Left ventricle myocardium inferior (tissue), 1 donor: ENCODE data around the gene PPM1L. TPM values are rescaled to one million over a fixed set of nuclear protein-coding genes. Genes with fewer than 3 reads are reported as not detected.

ENCODE experiments used
- DNase-seq: peaks from one replicate; pipeline ENCODE4 v3.0.0-alpha.2; 2020
- H3K27ac ChIP-seq: fragments of 200-600 bp; replicated peaks from 2 replicates; pipeline ENCODE4 v1.8.0; 2021
- H3K27me3 ChIP-seq: fragments of 200-600 bp; 2 replicates; pipeline ENCODE4 v1.8.0; 2021; ENCODE audit warnings: low read depth
- H3K36me3 ChIP-seq: fragments of 200-600 bp; 2 replicates; pipeline ENCODE4 v1.8.0; 2021
- H3K4me1 ChIP-seq: fragments of 200-600 bp; 2 replicates; pipeline ENCODE4 v1.8.0; 2021
- H3K4me3 ChIP-seq: fragments of 200-600 bp; 2 replicates; pipeline ENCODE4 v1.8.0; 2021; ENCODE audit warnings: mild to moderate bottlenecking, moderate library complexity
- H3K9me3 ChIP-seq: fragments of 200-600 bp; replicated peaks from 2 replicates; pipeline ENCODE4 v1.8.0; 2021
- intact Hi-C: fragments of 100-400 bp; cut with micrococcal nuclease; formaldehyde crosslinking; loops from one replicate; pipeline ENCODE4 v1.11.0; 2022
- total RNA-seq: library from RNA; stranded (reverse); fragmentation: NEBNext Ultra II Directional; extraction: Animal tissue kit (Norgen Biotek cat#: 25700); gene quantifications from one replicate; pipeline ENCODE4 v1.2.1, GENCODE V29; 2021
- TF ChIP-seq, protein P1 (sequence below): fragments of 200-600 bp; IDR thresholded peaks from 2 replicates; pipeline ENCODE4 v1.8.0; 2021; ENCODE audit warnings: antibody characterized with exemption, mild to moderate bottlenecking, borderline replicate concordance
- donor health status: DM: no; HTN: yes; CAD: no; lungs with severe emphysema.

The PPM1L gene
- total RNA-seq, 1 donor from 2014 or later, result 51.1 TPM

DNA sequence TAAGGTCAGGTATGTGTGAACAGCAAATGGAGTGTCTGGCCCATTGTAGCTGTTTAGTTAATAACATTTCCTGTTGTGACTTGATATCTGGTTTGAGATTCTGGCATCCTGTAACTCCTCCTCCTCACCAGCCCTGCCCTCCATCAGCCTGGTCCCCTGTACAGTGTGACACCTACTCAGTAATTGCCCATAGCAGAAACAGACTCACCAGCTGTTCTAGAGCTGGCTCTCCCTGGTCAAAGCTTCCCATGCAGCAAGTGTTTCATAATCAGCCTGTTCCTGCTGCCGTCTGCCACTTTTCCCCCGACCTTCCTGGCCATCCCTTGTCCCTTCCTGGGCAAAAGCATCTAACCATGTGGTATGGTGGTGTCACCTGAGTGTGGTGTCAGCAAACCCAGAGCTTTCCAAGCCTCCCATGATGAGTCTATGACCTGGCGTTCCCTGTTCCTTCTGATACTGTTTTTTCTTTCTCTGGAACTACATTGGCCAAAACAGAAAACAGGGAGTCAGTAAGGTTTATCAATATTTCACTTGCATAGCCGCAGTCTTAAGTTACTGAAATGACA, 293.7 kb downstream of the PPM1L start:
- H3K4me3 ChIP-seq, result no peak overlapping the region
- TF ChIP-seq, protein P1, sequence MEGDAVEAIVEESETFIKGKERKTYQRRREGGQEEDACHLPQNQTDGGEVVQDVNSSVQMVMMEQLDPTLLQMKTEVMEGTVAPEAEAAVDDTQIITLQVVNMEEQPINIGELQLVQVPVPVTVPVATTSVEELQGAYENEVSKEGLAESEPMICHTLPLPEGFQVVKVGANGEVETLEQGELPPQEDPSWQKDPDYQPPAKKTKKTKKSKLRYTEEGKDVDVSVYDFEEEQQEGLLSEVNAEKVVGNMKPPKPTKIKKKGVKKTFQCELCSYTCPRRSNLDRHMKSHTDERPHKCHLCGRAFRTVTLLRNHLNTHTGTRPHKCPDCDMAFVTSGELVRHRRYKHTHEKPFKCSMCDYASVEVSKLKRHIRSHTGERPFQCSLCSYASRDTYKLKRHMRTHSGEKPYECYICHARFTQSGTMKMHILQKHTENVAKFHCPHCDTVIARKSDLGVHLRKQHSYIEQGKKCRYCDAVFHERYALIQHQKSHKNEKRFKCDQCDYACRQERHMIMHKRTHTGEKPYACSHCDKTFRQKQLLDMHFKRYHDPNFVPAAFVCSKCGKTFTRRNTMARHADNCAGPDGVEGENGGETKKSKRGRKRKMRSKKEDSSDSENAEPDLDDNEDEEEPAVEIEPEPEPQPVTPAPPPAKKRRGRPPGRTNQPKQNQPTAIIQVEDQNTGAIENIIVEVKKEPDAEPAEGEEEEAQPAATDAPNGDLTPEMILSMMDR, result no peak
- H3K27ac ChIP-seq, result no peak overlapping the region
- H3K4me1 ChIP-seq, result no peaks in the 10 kb centered on the region
- H3K27me3 ChIP-seq, result no peaks in the 10 kb centered on the region
- no peaks in the 10 kb centered on the region for H3K9me3 ChIP-seq
- H3K36me3 ChIP-seq, result no peaks in the 10 kb centered on the region
- DNase-seq, result no peak
- intact Hi-C loops, result no loop called here

DNA sequence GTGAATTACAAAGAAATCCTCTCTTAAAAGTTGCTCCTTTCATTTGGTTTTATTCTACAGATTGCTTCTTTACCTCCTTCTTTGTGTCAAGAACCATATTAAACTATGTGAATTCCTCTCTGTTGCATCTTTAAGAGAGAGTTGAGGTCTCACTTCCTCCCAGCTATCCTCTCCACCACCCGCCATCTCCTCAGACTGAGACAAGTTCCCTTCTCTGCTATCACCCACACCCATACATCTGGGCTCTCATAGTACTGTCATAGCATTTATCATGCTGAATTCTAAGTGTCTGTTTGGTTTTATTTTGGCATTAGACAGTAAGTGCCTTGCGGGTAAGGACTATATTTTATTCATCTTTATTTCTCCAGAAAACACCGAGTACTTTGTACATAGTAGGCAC, 294.9 kb downstream of the PPM1L start:
- no peak overlapping the region for H3K4me3 ChIP-seq
- intact Hi-C loops, result no loop called here
- no peak overlapping the region for H3K27ac ChIP-seq
- TF ChIP-seq, protein P1, result no peak
- no peak for DNase-seq
- H3K27me3 ChIP-seq, result no peaks in the 10 kb centered on the region
- H3K9me3 ChIP-seq, result no peaks in the 10 kb centered on the region
- no peaks in the 10 kb centered on the region for H3K4me1 ChIP-seq
- H3K36me3 ChIP-seq, result no peaks in the 10 kb centered on the region

DNA sequence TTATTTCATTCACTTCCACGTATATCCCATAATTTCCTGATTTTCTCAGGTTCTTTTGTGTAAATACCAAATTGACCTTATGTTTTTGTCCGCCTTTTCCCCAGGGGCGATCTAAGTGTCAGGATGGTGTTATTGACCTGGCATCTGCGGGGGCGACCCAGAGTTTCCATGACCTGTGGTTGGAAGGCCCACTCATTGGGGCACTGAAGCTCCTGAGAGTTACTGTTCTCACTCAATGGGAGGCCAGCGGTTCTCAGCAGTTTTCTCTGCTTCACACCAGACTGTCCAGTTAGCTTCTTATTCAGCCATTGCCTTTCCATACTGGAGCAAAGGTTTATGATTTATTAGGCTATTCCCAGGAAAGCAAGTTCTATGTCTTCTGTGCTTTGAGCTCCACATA, 295.8 kb downstream of the PPM1L start:
- Histone ChIP-seq H3K27ac (no peak overlapping the region), H3K9me3 (no peaks in the 10 kb centered on the region), H3K36me3 (no peaks in the 10 kb centered on the region), H3K4me3 (no peak overlapping the region), H3K4me1 (no peaks in the 10 kb centered on the region), H3K27me3 (no peaks in the 10 kb centered on the region)
- intact Hi-C loops, result no loop called here
- TF ChIP-seq, protein P1, result no peak
- DNase-seq, result no peak

DNA sequence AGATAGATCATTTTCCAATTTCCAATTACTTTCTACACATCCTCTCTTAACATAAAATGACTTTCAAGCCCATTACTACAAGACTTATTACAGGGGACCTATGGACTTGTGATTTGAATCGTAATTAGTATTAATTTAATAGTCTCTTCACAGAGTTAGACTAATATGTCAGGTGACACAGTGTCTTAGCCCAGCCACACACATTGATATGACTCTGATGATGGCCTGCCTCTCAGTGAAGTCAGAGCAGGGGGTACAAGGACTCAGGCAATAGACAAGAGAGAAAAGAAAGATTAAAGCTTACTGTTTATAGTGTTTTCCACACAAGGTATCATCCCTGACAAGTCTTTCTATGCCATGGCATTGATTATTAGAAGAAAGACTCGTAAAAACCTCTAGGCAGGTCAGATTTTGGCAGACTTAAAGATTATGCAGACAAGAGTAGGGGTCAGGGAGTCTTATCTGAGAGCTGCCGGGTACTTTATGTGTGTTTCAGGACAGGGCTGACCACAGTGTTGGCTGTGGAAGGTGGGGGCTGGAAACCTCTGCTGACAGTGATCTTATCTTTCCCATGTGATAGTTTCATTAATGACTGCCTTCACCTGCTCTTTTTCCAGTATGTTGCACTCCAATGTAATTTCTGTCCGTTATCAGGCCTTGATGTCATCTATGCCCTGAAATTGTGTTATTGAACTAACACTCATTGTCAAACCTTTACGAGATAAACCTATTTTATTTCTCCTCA, 299.0 kb downstream of the PPM1L start:
- no peak for DNase-seq
- intact Hi-C loops, result no loop called here

DNA sequence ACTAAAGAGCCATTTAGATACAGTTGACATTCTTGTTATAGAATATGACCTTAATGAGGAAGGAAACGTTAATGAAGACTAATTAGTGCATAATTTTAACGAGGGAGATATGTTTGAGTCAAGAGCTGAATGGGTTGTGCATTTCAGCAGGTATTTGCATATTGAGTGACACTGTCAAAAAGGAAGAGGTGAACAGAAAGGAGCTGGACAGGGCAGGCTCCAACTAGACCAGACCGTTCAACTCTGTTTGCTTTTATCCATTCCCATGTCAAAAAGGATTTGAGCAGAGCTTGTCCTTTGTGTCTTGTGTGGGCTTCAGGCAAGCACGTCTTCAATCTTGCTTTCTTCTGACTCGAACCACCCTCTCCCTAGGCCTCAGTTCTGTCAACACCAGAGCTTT, 308.4 kb downstream of the PPM1L start:
- Histone ChIP-seq H3K27me3 (no peaks in the 10 kb centered on the region), H3K4me3 (no peak overlapping the region), H3K27ac (no peak overlapping the region), H3K36me3 (peaks cover 6% of the 10 kb centered on the region), H3K4me1 (peaks cover 25% of the 10 kb centered on the region), H3K9me3 (no peaks in the 10 kb centered on the region)
- intact Hi-C loops, result no loop called here
- TF ChIP-seq, protein P1, result no peak
- no peak for DNase-seq

More for the DNA sequence above, 299.0 kb downstream of the PPM1L start:
- Histone ChIP-seq H3K4me1 (no peaks in the 10 kb centered on the region), H3K9me3 (no peaks in the 10 kb centered on the region), H3K36me3 (no peaks in the 10 kb centered on the region), H3K27ac (no peak overlapping the region), H3K4me3 (no peak overlapping the region), H3K27me3 (no peaks in the 10 kb centered on the region)
- TF ChIP-seq, protein P1, result no peak
